Glutamatergic neuron (in vitro differentiated cells): Measurements from ENCODE around the gene TUBA1B. TPM values are rescaled to one million over a fixed set of nuclear protein-coding genes. Genes with fewer than 3 reads are reported as not detected.

ENCODE experiments used
- DNase-seq: peaks from one replicate; pipeline ENCODE4 v3.0.0; 2022
- H3K27ac Mint-ChIP-seq: one replicate; pipeline ENCODE4 v1.8.0; 2020; ENCODE audit warnings: mild to moderate bottlenecking, mixed read lengths, inconsistent platforms; ENCODE audit not compliant: unreplicated experiment
- H3K27me3 Mint-ChIP-seq: one replicate; pipeline ENCODE4 v1.8.0; 2020; ENCODE audit warnings: mild to moderate bottlenecking, moderate library complexity, mixed read lengths, inconsistent platforms; ENCODE audit not compliant: unreplicated experiment
- H3K36me3 Mint-ChIP-seq: one replicate; pipeline ENCODE4 v1.8.0; 2020; ENCODE audit warnings: mild to moderate bottlenecking, mixed read lengths, inconsistent platforms; ENCODE audit not compliant: unreplicated experiment
- H3K4me1 Mint-ChIP-seq: one replicate; pipeline ENCODE4 v1.8.0; 2020; ENCODE audit warnings: mild to moderate bottlenecking, low read depth, mixed read lengths, inconsistent platforms; ENCODE audit not compliant: unreplicated experiment
- H3K4me3 Mint-ChIP-seq: one replicate; pipeline ENCODE4 v1.8.0; 2020; ENCODE audit warnings: mild to moderate bottlenecking, mixed read lengths, inconsistent platforms; ENCODE audit not compliant: unreplicated experiment
- H3K9me3 Mint-ChIP-seq: one replicate; pipeline ENCODE4 v1.8.0; 2020; ENCODE audit warnings: mild to moderate bottlenecking, moderate library complexity, mixed read lengths, inconsistent platforms; ENCODE audit not compliant: unreplicated experiment
- total RNA-seq: library from RNA; stranded (reverse); fragmentation: NEBNext Ultra II Directional; extraction: Animal tissue kit (Norgen Biotek cat#: 25700); gene quantifications from one replicate; pipeline ENCODE4 v1.2.1, GENCODE V29; 2021; ENCODE audit not compliant: unreplicated experiment
- TF ChIP-seq, protein P1 (sequence below): fragments of 200-600 bp; sonication (generic); IDR thresholded peaks from one replicate; pipeline ENCODE4 v1.5.0; 2021; ENCODE audit not compliant: partially characterized antibody, unreplicated experiment

TUBA1B gene
- total RNA-seq, 1 donor from 2014 or later = 924 TPM

- H3K4me1 Mint-ChIP-seq = peaks cover 5% of the 10 kb centered on the region
- H3K27me3 Mint-ChIP-seq = peaks cover 25% of the 10 kb centered on the region
- H3K27ac Mint-ChIP-seq = no peak overlapping the region
- DNase-seq = no peak
- peaks cover 22% of the 10 kb centered on the region for H3K9me3 Mint-ChIP-seq
- TF ChIP-seq, protein P1, sequence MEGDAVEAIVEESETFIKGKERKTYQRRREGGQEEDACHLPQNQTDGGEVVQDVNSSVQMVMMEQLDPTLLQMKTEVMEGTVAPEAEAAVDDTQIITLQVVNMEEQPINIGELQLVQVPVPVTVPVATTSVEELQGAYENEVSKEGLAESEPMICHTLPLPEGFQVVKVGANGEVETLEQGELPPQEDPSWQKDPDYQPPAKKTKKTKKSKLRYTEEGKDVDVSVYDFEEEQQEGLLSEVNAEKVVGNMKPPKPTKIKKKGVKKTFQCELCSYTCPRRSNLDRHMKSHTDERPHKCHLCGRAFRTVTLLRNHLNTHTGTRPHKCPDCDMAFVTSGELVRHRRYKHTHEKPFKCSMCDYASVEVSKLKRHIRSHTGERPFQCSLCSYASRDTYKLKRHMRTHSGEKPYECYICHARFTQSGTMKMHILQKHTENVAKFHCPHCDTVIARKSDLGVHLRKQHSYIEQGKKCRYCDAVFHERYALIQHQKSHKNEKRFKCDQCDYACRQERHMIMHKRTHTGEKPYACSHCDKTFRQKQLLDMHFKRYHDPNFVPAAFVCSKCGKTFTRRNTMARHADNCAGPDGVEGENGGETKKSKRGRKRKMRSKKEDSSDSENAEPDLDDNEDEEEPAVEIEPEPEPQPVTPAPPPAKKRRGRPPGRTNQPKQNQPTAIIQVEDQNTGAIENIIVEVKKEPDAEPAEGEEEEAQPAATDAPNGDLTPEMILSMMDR = no peak
- H3K36me3 Mint-ChIP-seq = peaks cover 10% of the 10 kb centered on the region
- H3K4me3 Mint-ChIP-seq = peak overlapping the region; percentile 25
These were observed 37.4 kb downstream of the TUBA1B start for GRCh38 chr12:49093792-49094159.

GRCh38 chr12:49092816-49093406, 38.3 kb downstream of the TUBA1B start:
- Mint-ChIP-seq H3K27ac (no peak overlapping the region), H3K4me3 (no peak overlapping the region), H3K4me1 (peaks cover 7% of the 10 kb centered on the region), H3K36me3 (peaks cover 10% of the 10 kb centered on the region), H3K27me3 (peaks cover 29% of the 10 kb centered on the region), H3K9me3 (peaks cover 23% of the 10 kb centered on the region)
- no peak for DNase-seq
- TF ChIP-seq, protein P1 = no peak

GRCh38 chr12:49092086-49092815, 38.9 kb downstream of the TUBA1B start:
- TF ChIP-seq, protein P1 = no peak
- peaks cover 7% of the 10 kb centered on the region for H3K4me1 Mint-ChIP-seq
- H3K27ac Mint-ChIP-seq = no peak overlapping the region
- peaks cover 23% of the 10 kb centered on the region for H3K9me3 Mint-ChIP-seq
- peak overlapping the region; percentile 82 for H3K4me3 Mint-ChIP-seq
- DNase-seq = peak; percentile 69
- H3K36me3 Mint-ChIP-seq = peaks cover 10% of the 10 kb centered on the region
- peaks cover 29% of the 10 kb centered on the region for H3K27me3 Mint-ChIP-seq

DNA sequence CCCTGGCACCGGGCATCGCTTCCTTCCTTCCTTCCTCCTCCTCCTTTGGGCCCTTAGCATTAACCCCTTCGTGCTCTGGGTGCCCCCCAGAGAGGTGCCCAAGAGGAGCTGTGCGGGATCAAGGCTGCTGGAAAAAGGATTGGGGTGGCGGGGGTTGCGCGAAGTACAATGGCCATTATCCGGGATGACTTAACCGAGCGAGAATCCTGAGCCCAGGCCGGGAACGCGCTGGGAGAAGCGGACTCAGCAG, 39.4 kb downstream of the TUBA1B start:
- Mint-ChIP-seq H3K36me3 (peaks cover 10% of the 10 kb centered on the region), H3K4me1 (peaks cover 7% of the 10 kb centered on the region), H3K27ac (no peak overlapping the region), H3K4me3 (peak overlapping the region; percentile 82), H3K27me3 (peaks cover 29% of the 10 kb centered on the region), H3K9me3 (peaks cover 24% of the 10 kb centered on the region)
- no peak for DNase-seq
- TF ChIP-seq, protein P1 = no peak

DNA sequence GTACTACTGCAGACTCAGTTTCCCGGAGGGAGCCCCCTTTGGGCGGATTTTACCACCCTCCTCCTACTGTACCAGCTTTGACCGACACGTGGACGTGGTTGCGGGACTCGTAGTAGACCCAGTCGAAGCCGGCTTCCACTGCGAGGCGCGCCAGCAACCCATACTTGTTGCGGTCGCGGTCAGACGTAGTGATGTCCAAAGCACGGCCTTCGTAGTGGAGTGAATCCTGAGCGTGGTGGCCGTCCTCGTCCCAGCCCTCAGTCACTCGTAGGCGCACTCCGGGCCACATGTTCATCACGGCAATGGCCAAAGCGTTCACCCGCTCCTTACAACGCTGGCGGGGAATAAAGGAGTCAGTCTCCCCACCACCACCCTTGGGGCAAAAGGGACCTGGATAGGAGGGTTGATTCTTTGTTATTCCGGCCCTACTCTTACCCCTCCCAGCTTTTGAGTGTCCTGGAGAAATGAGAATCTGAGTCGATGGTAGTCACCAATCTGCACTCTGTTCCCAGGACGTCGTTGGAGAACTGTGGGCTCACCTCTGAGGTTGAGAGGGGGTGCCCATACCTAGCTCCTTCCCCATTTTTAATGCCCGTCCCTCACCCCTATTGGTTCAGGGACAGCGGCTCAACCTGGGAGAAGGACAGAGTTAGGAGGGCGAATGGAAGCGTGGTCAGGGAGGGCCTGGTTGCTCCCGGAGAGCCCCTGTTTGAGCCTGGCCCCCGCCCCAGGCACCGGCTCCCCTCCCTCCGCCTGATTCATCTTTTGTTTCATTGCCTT, 39.9 kb downstream of the TUBA1B start:
- no peak for DNase-seq
- TF ChIP-seq, protein P1 = no peak
- peaks cover 10% of the 10 kb centered on the region for H3K36me3 Mint-ChIP-seq
- H3K4me3 Mint-ChIP-seq = peak overlapping the region; percentile 82
- H3K9me3 Mint-ChIP-seq = peaks cover 22% of the 10 kb centered on the region
- peaks cover 29% of the 10 kb centered on the region for H3K27me3 Mint-ChIP-seq
- H3K27ac Mint-ChIP-seq = no peak overlapping the region
- H3K4me1 Mint-ChIP-seq = peaks cover 7% of the 10 kb centered on the region
